HCT116 (cell line): ENCODE data around the gene ERVFRD-1. TPM values are rescaled to one million over a fixed set of nuclear protein-coding genes. Genes with fewer than 3 reads are reported as not detected.

Experiments used
- ATAC-seq: fragments of 200-7000 bp; cut with Tn5 transposase; 2 replicates; pipeline ENCODE4 v1.9.1; 2020; ENCODE audit warnings: mild to moderate bottlenecking, moderate library complexity
- BruUV-seq: library from RNA; stranded (reverse); fragments of 400-500 nt; replicated peaks from 2 replicates; lab custom pipeline; 2021; lab: Mats Ljungman, UMichigan
- CTCF ChIA-PET: fragments of 300-600 bp; sonication (Branson Sonifier 250); formaldehyde crosslinking; loops from one replicate; lab custom pipeline; 2021; ENCODE audit warnings: antibody characterized with exemption; lab: Charles Lee
- POLR2A ChIA-PET: fragments of 300-600, 350-600 bp; sonication (Branson Sonifier 250); formaldehyde crosslinking; loops from one replicate; lab custom pipeline; 2021; ENCODE audit warnings: antibody characterized with exemption; lab: Charles Lee
- RAD21 ChIA-PET, 2 experiments: fragments of 300-600 bp; sonication (Branson Sonifier 250); formaldehyde crosslinking; loops; one replicate each; lab custom pipeline; 2023; ENCODE audit warnings: low total read pairs in 2 of 2; ENCODE audit not compliant: uncharacterized antibody in 2 of 2, unreplicated experiment in 2 of 2, low non-redundant PET in 1 of 2; lab: Charles Lee
- DNase-seq: peaks from one replicate; pipeline ENCODE4 v3.0.0-alpha.2; 2010; ENCODE audit warnings: low read depth, low spot score
- H2AFZ ChIP-seq: fragments of 200-600 bp; shearing (Covaris generic), sonication (generic); 2 replicates; pipeline ENCODE4 v1.6.1; 2017; ENCODE audit warnings: low read depth, mixed run types, mixed read lengths, antibody characterized with exemption, low read length; ENCODE audit not compliant: poor library complexity, severe bottlenecking
- H3K27ac ChIP-seq: 2 replicates; pipeline ENCODE4 v1.5.1; 2012; ENCODE audit warnings: low read depth, low read length
- H3K27me3 ChIP-seq: fragments of 200-600 bp; sonication (generic); 2 replicates; pipeline ENCODE4 v1.6.1; 2016; ENCODE audit warnings: mixed run types, low read length, mixed read lengths; ENCODE audit not compliant: insufficient read depth
- H3K36me3 ChIP-seq, 2 experiments: fragments of 200-500 bp in 1 of 2; fragments of 200-600 bp in 1 of 2; sonication (Bioruptor generic) in 1 of 2; sonication (generic) in 1 of 2; 2 replicates each; pipeline versions ENCODE4 v1.5.1 to v1.6.1; 2014 to 2016; ENCODE audit warnings: low read length in 2 of 2, inconsistent platforms in 1 of 2, mixed read lengths in 1 of 2, mixed run types in 1 of 2; ENCODE audit not compliant: insufficient read depth in 2 of 2, control insufficient read depth in 1 of 2
- H3K4me1 ChIP-seq, 2 experiments: fragments of 200-600 bp in 1 of 2; sonication (generic) in 1 of 2; 2 replicates each; pipeline versions ENCODE4 v1.5.1 to v1.6.1; 2012 to 2017; ENCODE audit warnings: low read length in 2 of 2, inconsistent platforms in 1 of 2, mild to moderate bottlenecking in 1 of 2, mixed read lengths in 1 of 2, mixed run types in 1 of 2, moderate library complexity in 1 of 2; ENCODE audit not compliant: insufficient read depth in 2 of 2, control insufficient read depth in 1 of 2
- H3K4me2 ChIP-seq: fragments of 200-600 bp; sonication (generic); 2 replicates; pipeline ENCODE4 v1.6.1; 2017; ENCODE audit warnings: mixed run types, low read length, mixed read lengths
- H3K4me3 ChIP-seq, 2 experiments: fragments of 200-600 bp in 1 of 2; sonication (generic) in 1 of 2; replicated peaks in 1 of 2; 2 replicates each; pipeline ENCODE4 v1.5.1; 2011 to 2016; ENCODE audit warnings: low read length in 2 of 2, control low read depth in 1 of 2, low read depth in 1 of 2, mild to moderate bottlenecking in 1 of 2, mixed read lengths in 1 of 2, mixed run types in 1 of 2
- H3K79me2 ChIP-seq: fragments of 200-600 bp; sonication (generic); 2 replicates; pipeline ENCODE4 v1.6.1; 2017; ENCODE audit warnings: mild to moderate bottlenecking, mixed run types, low read length, moderate library complexity, mixed read lengths; ENCODE audit not compliant: insufficient read depth
- H3K9ac ChIP-seq: fragments of 200-600 bp; sonication (generic); 2 replicates; pipeline ENCODE4 v1.6.1; 2016; ENCODE audit warnings: low read length, mixed read lengths
- H3K9me2 ChIP-seq: fragments of 200-600 bp; sonication (generic), shearing (Covaris generic); 2 replicates; pipeline ENCODE4 v1.6.1; 2017; ENCODE audit warnings: mixed run types, mild to moderate bottlenecking, moderate library complexity; ENCODE audit not compliant: insufficient read depth
- H3K9me3 ChIP-seq, 2 experiments: fragments of 200-500 bp in 1 of 2; fragments of 200-600 bp in 1 of 2; sonication (Bioruptor generic) in 1 of 2; sonication (generic) in 1 of 2; 2 replicates each; pipeline ENCODE4 v1.6.1; 2014 to 2017; ENCODE audit warnings: low read length in 2 of 2, mixed read lengths in 2 of 2, inconsistent platforms in 1 of 2, low read depth in 1 of 2, mild to moderate bottlenecking in 1 of 2, mixed run types in 1 of 2, moderate library complexity in 1 of 2; ENCODE audit not compliant: control insufficient read depth in 1 of 2, insufficient read depth in 1 of 2
- H4K20me1 ChIP-seq: fragments of 200-600 bp; sonication (generic), shearing (Covaris generic); 2 replicates; pipeline ENCODE4 v1.6.1; 2017; ENCODE audit warnings: mixed run types, mild to moderate bottlenecking, moderate library complexity; ENCODE audit not compliant: insufficient read depth
- ELF1 ChIP-seq: IDR thresholded peaks from 2 replicates; pipeline ENCODE4 v1.6.1; 2012; ENCODE audit warnings: low read depth, borderline replicate concordance
- EZH2phosphoT487 ChIP-seq: fragments of 200-600 bp; IDR thresholded peaks from 2 replicates; pipeline ENCODE4 v1.6.1; 2018; ENCODE audit warnings: antibody characterized with exemption, borderline replicate concordance
- POLR2A ChIP-seq: IDR thresholded peaks from 2 replicates; pipeline ENCODE4 v1.7.0; 2011; ENCODE audit warnings: borderline replicate concordance; ENCODE audit not compliant: insufficient read depth, insufficient read length; ENCODE audit errors: extremely low read depth
- POLR2AphosphoS5 ChIP-seq: IDR thresholded peaks from 2 replicates; pipeline ENCODE4 v1.6.1; 2011; ENCODE audit warnings: mild to moderate bottlenecking, low read depth, low read length, moderate library complexity
- SP1 ChIP-seq: IDR thresholded peaks from 2 replicates; pipeline ENCODE4 v1.6.1; 2012; ENCODE audit warnings: low read depth
- TCF7L2 ChIP-seq: IDR thresholded peaks from 2 replicates; pipeline ENCODE4 v1.7.0; 2011; ENCODE audit warnings: borderline replicate concordance, inconsistent platforms; ENCODE audit not compliant: insufficient read depth, insufficient read length; ENCODE audit errors: extremely low read depth
- ZFX ChIP-seq: fragments of 450-650 bp; IDR thresholded peaks from 2 replicates; pipeline ENCODE4 v1.6.1; 2017
- ZNF274 ChIP-seq: fragments of 200-500 bp; sonication (Bioruptor generic); IDR thresholded peaks from 2 replicates; pipeline ENCODE4 v1.6.1; 2014; ENCODE audit warnings: mild to moderate bottlenecking, low read depth, low read length, inconsistent platforms
- intact Hi-C: fragments of 100-400 bp; cut with micrococcal nuclease; formaldehyde crosslinking; loops from 2 replicates; pipeline ENCODE4 v1.10.0; 2022
- total RNA-seq: library from RNA; stranded (reverse); gene quantifications from one replicate; pipeline ENCODE4 v1.2.1, GENCODE V29; 2021; ENCODE audit not compliant: unreplicated experiment
- TF ChIP-seq, protein P1 (sequence below): IDR thresholded peaks from 2 replicates; pipeline ENCODE4 v1.6.1; 2012
- TF ChIP-seq, protein P2 (sequence below): IDR thresholded peaks from 2 replicates; pipeline ENCODE4 v1.6.1; 2011; ENCODE audit warnings: mild to moderate bottlenecking, low read length, moderate library complexity; ENCODE audit not compliant: insufficient replicate concordance; ENCODE audit errors: extremely low read depth
- TF ChIP-seq, protein P3 (sequence below), 3 experiments: fragments of 200-600 bp in 1 of 3; sonication (generic) in 1 of 3; IDR thresholded peaks in 2 of 3; conservative IDR thresholded peaks in 1 of 3; 2 replicates each; pipeline ENCODE4 v1.5.1; 2012 to 2017; ENCODE audit warnings: low read depth in 2 of 3, low read length in 2 of 3, antibody characterized with exemption in 1 of 3, borderline replicate concordance in 1 of 3, control low read depth in 1 of 3, mild to moderate bottlenecking in 1 of 3, mixed read lengths in 1 of 3, mixed run types in 1 of 3, moderate library complexity in 1 of 3; ENCODE audit not compliant: insufficient read depth in 1 of 3
- TF ChIP-seq, protein P4 (sequence below): IDR thresholded peaks from 2 replicates; pipeline ENCODE4 v1.6.1; 2012

The ERVFRD-1 gene
- total RNA-seq, 1 experiment from 2014 or later: not detected

DNA sequence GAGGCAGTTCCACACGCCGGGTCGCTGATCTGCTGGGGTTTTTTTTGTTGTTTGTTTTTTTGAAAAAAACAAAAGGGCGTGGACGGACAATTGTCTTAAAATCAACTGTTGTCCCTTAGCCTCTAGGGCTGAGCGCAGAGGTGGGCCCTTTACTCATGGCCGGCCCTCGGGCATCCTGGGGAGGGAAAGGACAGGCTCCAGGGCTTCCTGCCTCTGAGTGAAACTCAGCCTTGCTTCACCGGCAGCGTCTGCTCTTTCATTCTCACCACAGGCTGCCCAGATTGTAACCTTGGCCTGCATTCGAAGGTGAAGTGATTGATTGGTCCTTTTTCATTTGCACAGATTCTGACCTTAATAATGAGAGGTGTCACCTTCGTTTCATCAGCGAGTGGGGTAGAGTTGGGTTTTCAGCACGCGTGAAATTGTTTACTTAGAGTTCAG is 17.1 kb downstream of the ERVFRD-1 start:
- DNase-seq (no peak), ATAC-seq (peak; percentile 8)
- TF ChIP-seq ELF1 (no peak), EZH2phosphoT487 (no peak), POLR2AphosphoS5 (no peak), SP1 (no peak), POLR2A (no peak), ZFX (no peak)
- TF ChIP-seq, protein P1, sequence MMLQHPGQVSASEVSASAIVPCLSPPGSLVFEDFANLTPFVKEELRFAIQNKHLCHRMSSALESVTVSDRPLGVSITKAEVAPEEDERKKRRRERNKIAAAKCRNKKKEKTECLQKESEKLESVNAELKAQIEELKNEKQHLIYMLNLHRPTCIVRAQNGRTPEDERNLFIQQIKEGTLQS: no peak
- Histone ChIP-seq H3K4me2 (peak overlapping the region; percentile 89), H3K4me3 (peak overlapping the region; percentile 75 to 85), H3K27me3 (no peaks in the 10 kb centered on the region), H3K9ac (peak overlapping the region; percentile 89), H2AFZ (no peak overlapping the region), H3K9me3 (no peaks in the 10 kb centered on the region), H3K9me2 (no peaks in the 10 kb centered on the region), H3K27ac (peak overlapping the region; percentile 81), H3K79me2 (peaks cover 51% of the 10 kb centered on the region), H3K36me3 (0 out of 4 replicates have a peak, but pooled peaks cover 0 to 3% of the 10 kb centered on the region in 2 experiments), H3K4me1 (peaks cover 13 to 26% of the 10 kb centered on the region in 2 experiments), H4K20me1 (peaks cover 10% of the 10 kb centered on the region; the same call in 1 of the 2 replicates)
- TSS peak; percentile 58 for BruUV-seq
- POLR2A ChIA-PET: no interaction called here
- CTCF ChIA-PET: no interaction called here
- RAD21 ChIA-PET: no interaction called here
- intact Hi-C loops: no loop called here

DNA sequence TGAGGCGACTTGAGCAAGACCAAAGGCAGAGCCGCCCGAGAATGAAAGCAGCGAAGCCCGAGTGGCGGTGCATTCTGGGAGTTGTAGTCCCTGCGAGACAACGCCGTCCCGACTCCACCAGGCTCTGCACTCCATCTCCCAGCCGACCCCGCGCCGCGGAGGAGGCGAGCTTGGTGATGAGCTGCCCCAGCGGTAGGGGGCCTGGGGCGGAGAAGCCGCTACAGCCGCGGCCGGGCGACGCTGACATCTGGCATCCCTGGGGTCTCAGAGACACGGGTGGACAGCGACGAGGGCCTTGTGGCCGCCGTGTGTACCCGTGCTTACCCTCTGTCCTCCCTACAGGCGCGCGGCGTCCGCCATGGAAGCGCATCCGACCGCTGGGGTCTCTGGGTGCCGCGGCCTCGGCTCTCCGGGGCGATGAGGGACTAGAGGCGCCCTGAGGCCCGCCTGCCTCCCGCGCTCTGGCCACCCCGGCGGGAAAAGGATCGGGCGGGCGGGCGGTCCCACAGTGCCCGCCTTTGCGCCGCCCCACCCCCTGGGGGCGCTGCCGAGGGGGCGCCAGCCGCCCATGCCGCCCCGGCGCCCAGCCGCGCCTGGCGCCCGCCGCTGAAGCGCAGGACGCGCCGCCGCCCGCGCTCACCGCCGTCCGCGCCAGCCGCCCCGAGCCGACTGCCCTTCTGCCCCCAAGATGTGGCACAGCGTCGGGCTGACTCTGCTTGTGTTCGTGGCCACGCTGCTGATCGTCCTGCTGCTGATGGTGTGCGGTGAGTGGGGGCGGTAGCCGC is 17.7 kb downstream of the ERVFRD-1 start, which contains the start of gene SMIM13:
Gene SMIM13, plus strand, starts transcription at position 209 of the 785 bp plus-strand sequence. Its CDS starts 480 bp downstream, at position 689.
- CTCF ChIA-PET: interaction anchor here (1.0 to 1.6 kb wide), 7 partner anchors 12 to 482 kb away, joined by 3 to 5 read pairs (median 4); no protein-coding TSS in a partner anchor
- Histone ChIP-seq H3K79me2 (peaks cover 45% of the 10 kb centered on the region), H3K9me2 (no peaks in the 10 kb centered on the region), H3K36me3 (0 out of 4 replicates have a peak, but pooled peaks cover 0 to 3% of the 10 kb centered on the region in 2 experiments), H3K9me3 (no peaks in the 10 kb centered on the region), H3K4me1 (peaks cover 13 to 26% of the 10 kb centered on the region in 2 experiments), H3K4me2 (peak within 1 kb of the TSS; percentile 89), H3K9ac (peak within 1 kb of the TSS; percentile 89), H2AFZ (peak within 1 kb of the TSS; percentile 81), H3K27ac (peak within 1 kb of the TSS; percentile 81), H3K4me3 (peak within 1 kb of the TSS; percentile 75 to 85), H3K27me3 (no peaks in the 10 kb centered on the region), H4K20me1 (peaks cover 10% of the 10 kb centered on the region; the same call in 1 of the 2 replicates)
- POLR2A ChIA-PET: no interaction called here
- RAD21 ChIA-PET: no interaction called here
- intact Hi-C loops: no loop called here
- DNase-seq: peak; percentile 96
- no TSS peak for BruUV-seq
- peak; percentile 91 for ATAC-seq
- TF ChIP-seq ZNF274 (no peak), POLR2A (peak; percentile 39), POLR2AphosphoS5 (no peak; the same call in none of the 2 replicates), ELF1 (no peak), TCF7L2 (peak; percentile 99)
- TF ChIP-seq, protein P2, sequence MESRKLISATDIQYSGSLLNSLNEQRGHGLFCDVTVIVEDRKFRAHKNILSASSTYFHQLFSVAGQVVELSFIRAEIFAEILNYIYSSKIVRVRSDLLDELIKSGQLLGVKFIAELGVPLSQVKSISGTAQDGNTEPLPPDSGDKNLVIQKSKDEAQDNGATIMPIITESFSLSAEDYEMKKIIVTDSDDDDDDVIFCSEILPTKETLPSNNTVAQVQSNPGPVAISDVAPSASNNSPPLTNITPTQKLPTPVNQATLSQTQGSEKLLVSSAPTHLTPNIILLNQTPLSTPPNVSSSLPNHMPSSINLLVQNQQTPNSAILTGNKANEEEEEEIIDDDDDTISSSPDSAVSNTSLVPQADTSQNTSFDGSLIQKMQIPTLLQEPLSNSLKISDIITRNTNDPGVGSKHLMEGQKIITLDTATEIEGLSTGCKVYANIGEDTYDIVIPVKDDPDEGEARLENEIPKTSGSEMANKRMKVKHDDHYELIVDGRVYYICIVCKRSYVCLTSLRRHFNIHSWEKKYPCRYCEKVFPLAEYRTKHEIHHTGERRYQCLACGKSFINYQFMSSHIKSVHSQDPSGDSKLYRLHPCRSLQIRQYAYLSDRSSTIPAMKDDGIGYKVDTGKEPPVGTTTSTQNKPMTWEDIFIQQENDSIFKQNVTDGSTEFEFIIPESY: peak; percentile 46
- TF ChIP-seq, protein P3, sequence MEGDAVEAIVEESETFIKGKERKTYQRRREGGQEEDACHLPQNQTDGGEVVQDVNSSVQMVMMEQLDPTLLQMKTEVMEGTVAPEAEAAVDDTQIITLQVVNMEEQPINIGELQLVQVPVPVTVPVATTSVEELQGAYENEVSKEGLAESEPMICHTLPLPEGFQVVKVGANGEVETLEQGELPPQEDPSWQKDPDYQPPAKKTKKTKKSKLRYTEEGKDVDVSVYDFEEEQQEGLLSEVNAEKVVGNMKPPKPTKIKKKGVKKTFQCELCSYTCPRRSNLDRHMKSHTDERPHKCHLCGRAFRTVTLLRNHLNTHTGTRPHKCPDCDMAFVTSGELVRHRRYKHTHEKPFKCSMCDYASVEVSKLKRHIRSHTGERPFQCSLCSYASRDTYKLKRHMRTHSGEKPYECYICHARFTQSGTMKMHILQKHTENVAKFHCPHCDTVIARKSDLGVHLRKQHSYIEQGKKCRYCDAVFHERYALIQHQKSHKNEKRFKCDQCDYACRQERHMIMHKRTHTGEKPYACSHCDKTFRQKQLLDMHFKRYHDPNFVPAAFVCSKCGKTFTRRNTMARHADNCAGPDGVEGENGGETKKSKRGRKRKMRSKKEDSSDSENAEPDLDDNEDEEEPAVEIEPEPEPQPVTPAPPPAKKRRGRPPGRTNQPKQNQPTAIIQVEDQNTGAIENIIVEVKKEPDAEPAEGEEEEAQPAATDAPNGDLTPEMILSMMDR (IDR thresholded peaks at IDR 0.05 in 2 of 3, conservative IDR thresholded peaks at IDR 0.05 in 1 of 3; ENCODE audit: borderline replicate concordance in 1 of 3, insufficient read depth in 1 of 3, low read depth in 2 of 3, low read length in 2 of 3): peak; percentile 3 to 33 (median 31); a peak in 3 of 6 replicates
- TF ChIP-seq, protein P4, sequence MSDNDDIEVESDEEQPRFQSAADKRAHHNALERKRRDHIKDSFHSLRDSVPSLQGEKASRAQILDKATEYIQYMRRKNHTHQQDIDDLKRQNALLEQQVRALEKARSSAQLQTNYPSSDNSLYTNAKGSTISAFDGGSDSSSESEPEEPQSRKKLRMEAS: peak; percentile 59; the same call in 1 of the 2 replicates
